T47D (cell line): Measurements from ENCODE around the gene CTIF.

Experiments used
- DNase-seq, 2 experiments: peaks; one replicate each; pipeline versions ENCODE4 v3.0.0 to v3.0.0-alpha.2; 2011 to 2012; ENCODE audit warnings: low read depth in 1 of 2, low spot score in 1 of 2
- JUND ChIP-seq: IDR thresholded peaks from 2 replicates; pipeline ENCODE4 v1.6.1; 2012; ENCODE audit warnings: low read depth
- in situ Hi-C: cut with HindIII; loops from 2 replicates; pipeline ENCODE4 v1.10.0; 2016; ENCODE audit warnings: low sequenced_read_pairs, low pct_unique_long_range_greater_than_20kb

The CTIF gene

GRCh38 chr18:48519431-48520100, 19.3 kb upstream of the CTIF start:
- in situ Hi-C loops, result no loop called here
- no peak for TF ChIP-seq JUND
- DNase-seq, result no peak

GRCh38 chr18:48521723-48522122, 17.1 kb upstream of the CTIF start:
- no peak for TF ChIP-seq JUND
- in situ Hi-C loops, result no loop called here
- no peak for DNase-seq

GRCh38 chr18:48525671-48526070, 13.2 kb upstream of the CTIF start:
- in situ Hi-C loops, result no loop called here
- no peak for TF ChIP-seq JUND
- no peak for DNase-seq

GRCh38 chr18:48527461-48527860, 11.4 kb upstream of the CTIF start:
- DNase-seq, result no peak
- no peak for TF ChIP-seq JUND
- in situ Hi-C loops, result no loop called here

GRCh38 chr18:48528861-48529260, 10.0 kb upstream of the CTIF start:
- DNase-seq, result no peak
- no peak for TF ChIP-seq JUND
- in situ Hi-C loops, result no loop called here

- in situ Hi-C loops, result no loop called here
- DNase-seq, result no peak
- TF ChIP-seq JUND, result no peak
These were observed 9.0 kb upstream of the CTIF start for GRCh38 chr18:48529796-48530195.

GRCh38 chr18:48530399-48531081, 8.3 kb upstream of the CTIF start:
- in situ Hi-C loops, result no loop called here
- DNase-seq, result no peak

GRCh38 chr18:48531082-48531403, 7.8 kb upstream of the CTIF start:
- in situ Hi-C loops, result no loop called here
- no peak for TF ChIP-seq JUND
- DNase-seq, result no peak

More at GRCh38 chr18:48530399-48531081, 8.3 kb upstream of the CTIF start:
- TF ChIP-seq JUND, result no peak

GRCh38 chr18:48531908-48532307, 6.9 kb upstream of the CTIF start:
- no peak for TF ChIP-seq JUND
- no peak for DNase-seq
- in situ Hi-C loops, result no loop called here

- TF ChIP-seq JUND, result no peak
- in situ Hi-C loops, result no loop called here
- no peak for DNase-seq
These were observed 5.3 kb upstream of the CTIF start for GRCh38 chr18:48533340-48534070.

- in situ Hi-C loops, result no loop called here
- DNase-seq, result no peak
- TF ChIP-seq JUND, result no peak
These were observed 4.5 kb upstream of the CTIF start for GRCh38 chr18:48534364-48534763.

- no peak for DNase-seq
- in situ Hi-C loops, result no loop called here
- no peak for TF ChIP-seq JUND
These were observed 2.9 kb upstream of the CTIF start for GRCh38 chr18:48535956-48536355.

GRCh38 chr18:48536516-48536915, 2.3 kb upstream of the CTIF start:
- no peak for TF ChIP-seq JUND
- in situ Hi-C loops, result no loop called here

More at GRCh38 chr18:48536516-48536915, 2.3 kb upstream of the CTIF start:
- DNase-seq, result no peak
